ENCODE data around the gene NUDT22. TPM values are rescaled to one million over a fixed set of nuclear protein-coding genes. Genes with fewer than 3 reads are reported as not detected.

NUDT22 gene
- polyA plus RNA-seq, 1 donor (not counting 4 experiments of a cell fraction or from before 2014, with no cell fraction given), result 31.1 TPM

DNA sequence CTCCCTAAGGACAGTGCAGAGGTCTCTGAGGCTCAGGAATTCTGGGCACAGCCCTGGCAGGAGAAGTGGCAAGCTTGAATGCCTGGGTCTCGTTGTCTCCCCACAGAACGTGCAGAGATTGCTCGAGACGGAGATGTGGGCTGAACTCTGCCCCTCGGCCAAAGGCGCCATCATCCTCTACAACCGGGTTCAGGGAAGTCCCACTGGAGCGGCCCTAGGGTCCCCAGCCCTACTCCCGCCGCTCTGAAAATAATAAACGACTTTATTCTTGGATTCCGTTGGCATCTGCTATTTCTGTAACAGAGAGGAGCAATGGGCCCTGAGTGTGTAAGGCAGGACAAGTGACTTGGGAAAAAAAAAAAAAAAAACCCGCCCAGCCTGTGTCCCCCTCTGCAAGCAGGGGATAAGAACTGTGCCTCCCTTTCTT is 3.7 kb downstream of the NUDT22 start:
- Histone ChIP-seq H3K4me1 (ENCODE audit: control insufficient read depth, extremely low read depth, insufficient read depth, low read length) (peaks cover 48% of the 10 kb centered on the region), H3K9me1 (ENCODE audit: control insufficient read depth, extremely low read depth, insufficient read depth, low read length) (peaks cover 2% of the 10 kb centered on the region), H3K27me3 (ENCODE audit: control insufficient read depth, extremely low read depth, insufficient read depth, low read length) (no peaks in the 10 kb centered on the region), H4K20me1 (ENCODE audit: control insufficient read depth, extremely low read depth, insufficient read depth, low read length) (no peaks in the 10 kb centered on the region), H3K9ac (ENCODE audit: control insufficient read depth, extremely low read depth, insufficient read depth, low read length) (peak overlapping the region; percentile 88), H3K36me3 (ENCODE audit: control insufficient read depth in 2 of 2, extremely low read depth in 1 of 2, insufficient read depth in 2 of 2, low read length in 2 of 2) (peaks cover 3% of the 10 kb centered on the region in 2 experiments), H3K27ac (ENCODE audit: control insufficient read depth, insufficient read depth, low read length) (no peak overlapping the region), H3K4me3 (ENCODE audit: control insufficient read depth in 2 of 3, extremely low read depth in 1 of 3, insufficient read depth in 2 of 3, low read depth in 1 of 3, low read length in 3 of 3) (peak overlapping the region; percentile 48 to 81 (median 66)), H3K4me2 (ENCODE audit: control insufficient read depth, extremely low read depth, insufficient read depth, low read depth, low read length) (peak overlapping the region; percentile 78), H3K9me3 (ENCODE audit: control insufficient read depth, low read depth, low read length) (no peaks in the 10 kb centered on the region), H2AFZ (ENCODE audit: control insufficient read depth, low read length) (no peak overlapping the region), H3K79me2 (ENCODE audit: control insufficient read depth, insufficient read depth, low read length) (peaks cover 18% of the 10 kb centered on the region)
- no peak for DNase-seq (ENCODE audit: low read depth, low spot score)
- no peak for FAIRE-seq
- dilution Hi-C loops (cut with MboI; ENCODE audit: extremely low pct_ligation_motif_present, low sequenced_read_pairs), result no loop called here
- TF ChIP-seq, protein P1, sequence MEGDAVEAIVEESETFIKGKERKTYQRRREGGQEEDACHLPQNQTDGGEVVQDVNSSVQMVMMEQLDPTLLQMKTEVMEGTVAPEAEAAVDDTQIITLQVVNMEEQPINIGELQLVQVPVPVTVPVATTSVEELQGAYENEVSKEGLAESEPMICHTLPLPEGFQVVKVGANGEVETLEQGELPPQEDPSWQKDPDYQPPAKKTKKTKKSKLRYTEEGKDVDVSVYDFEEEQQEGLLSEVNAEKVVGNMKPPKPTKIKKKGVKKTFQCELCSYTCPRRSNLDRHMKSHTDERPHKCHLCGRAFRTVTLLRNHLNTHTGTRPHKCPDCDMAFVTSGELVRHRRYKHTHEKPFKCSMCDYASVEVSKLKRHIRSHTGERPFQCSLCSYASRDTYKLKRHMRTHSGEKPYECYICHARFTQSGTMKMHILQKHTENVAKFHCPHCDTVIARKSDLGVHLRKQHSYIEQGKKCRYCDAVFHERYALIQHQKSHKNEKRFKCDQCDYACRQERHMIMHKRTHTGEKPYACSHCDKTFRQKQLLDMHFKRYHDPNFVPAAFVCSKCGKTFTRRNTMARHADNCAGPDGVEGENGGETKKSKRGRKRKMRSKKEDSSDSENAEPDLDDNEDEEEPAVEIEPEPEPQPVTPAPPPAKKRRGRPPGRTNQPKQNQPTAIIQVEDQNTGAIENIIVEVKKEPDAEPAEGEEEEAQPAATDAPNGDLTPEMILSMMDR (optimal IDR thresholded peaks at IDR 0.05 in 1 of 3, IDR thresholded peaks at IDR 0.05 in 1 of 3, conservative IDR thresholded peaks at IDR 0.05 in 1 of 3; ENCODE audit: extremely low read depth in 1 of 3, insufficient read depth in 2 of 3, low read length in 3 of 3), result no peak
- TF ChIP-seq EZH2 (IDR thresholded peaks at IDR 0.05; ENCODE audit: low read length), result no peak

DNA sequence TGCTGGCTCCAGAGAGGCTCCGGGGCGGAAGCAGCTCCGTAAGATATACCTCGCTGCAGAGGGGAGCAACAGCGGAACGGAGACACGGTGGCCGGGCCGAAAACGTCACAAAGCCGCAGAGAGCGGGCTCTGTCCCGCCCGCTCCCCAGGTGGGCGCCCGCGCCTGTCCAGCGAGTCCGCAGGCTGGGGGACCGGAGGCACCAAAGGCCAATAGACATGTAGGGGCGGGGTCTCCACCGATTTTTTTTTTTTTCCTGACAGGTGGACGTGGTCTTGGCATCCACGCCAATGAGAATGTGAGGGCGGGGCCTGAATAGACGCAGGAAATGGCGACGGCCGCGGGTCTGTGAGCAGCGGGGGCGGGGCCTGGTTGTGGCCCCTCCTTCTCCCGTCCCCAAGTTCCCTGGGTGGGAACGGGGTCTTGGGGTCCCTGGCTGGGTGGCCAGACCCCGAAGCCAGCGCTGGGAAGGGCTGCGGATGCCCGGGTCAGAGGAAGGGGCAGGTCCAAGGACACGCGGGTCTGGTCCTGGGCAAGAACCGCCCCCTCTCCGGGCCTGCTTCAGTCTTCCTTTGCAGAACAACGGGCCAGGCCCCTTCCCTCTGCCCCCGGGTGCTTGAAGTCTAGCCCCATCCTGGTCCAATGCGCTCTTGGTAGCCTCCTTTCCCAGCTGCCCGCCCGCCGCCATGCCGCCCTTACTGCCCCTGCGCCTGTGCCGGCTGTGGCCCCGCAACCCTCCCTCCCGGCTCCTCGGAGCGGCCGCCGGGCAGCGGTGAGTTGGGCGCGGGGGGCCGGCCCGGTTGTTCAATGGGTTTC is 4.3 kb downstream of the NUDT22 start, which contains the start of gene DNAJC4:
TSS of gene DNAJC4 (plus strand) at position 378 of the 814 bp plus-strand sequence. CDS start at position 685, 307 bp downstream.
- Histone ChIP-seq H3K9ac (ENCODE audit: control insufficient read depth, extremely low read depth, insufficient read depth, low read length) (peak within 1 kb of the TSS; percentile 88), H3K79me2 (ENCODE audit: control insufficient read depth, insufficient read depth, low read length) (peaks cover 17% of the 10 kb centered on the region), H3K9me3 (ENCODE audit: control insufficient read depth, low read depth, low read length) (no peaks in the 10 kb centered on the region), H2AFZ (ENCODE audit: control insufficient read depth, low read length) (peak within 1 kb of the TSS; percentile 83), H3K27ac (ENCODE audit: control insufficient read depth, insufficient read depth, low read length) (peak within 1 kb of the TSS; percentile 70), H4K20me1 (ENCODE audit: control insufficient read depth, extremely low read depth, insufficient read depth, low read length) (no peaks in the 10 kb centered on the region), H3K4me3 (ENCODE audit: control insufficient read depth in 2 of 3, extremely low read depth in 1 of 3, insufficient read depth in 2 of 3, low read depth in 1 of 3, low read length in 3 of 3) (peak within 1 kb of the TSS; percentile 48 to 81 (median 66)), H3K36me3 (ENCODE audit: control insufficient read depth in 2 of 2, extremely low read depth in 1 of 2, insufficient read depth in 2 of 2, low read length in 2 of 2) (peaks cover 3% of the 10 kb centered on the region in 2 experiments), H3K27me3 (ENCODE audit: control insufficient read depth, extremely low read depth, insufficient read depth, low read length) (no peaks in the 10 kb centered on the region), H3K9me1 (ENCODE audit: control insufficient read depth, extremely low read depth, insufficient read depth, low read length) (peaks cover 2% of the 10 kb centered on the region), H3K4me2 (ENCODE audit: control insufficient read depth, extremely low read depth, insufficient read depth, low read depth, low read length) (peak within 1 kb of the TSS; percentile 78), H3K4me1 (ENCODE audit: control insufficient read depth, extremely low read depth, insufficient read depth, low read length) (peaks cover 50% of the 10 kb centered on the region)
- DNase-seq (ENCODE audit: low read depth, low spot score) (no peak), FAIRE-seq (no peak)
- dilution Hi-C loops (cut with MboI; ENCODE audit: extremely low pct_ligation_motif_present, low sequenced_read_pairs), result no loop called here
- TF ChIP-seq EZH2 (IDR thresholded peaks at IDR 0.05; ENCODE audit: low read length), result no peak
- TF ChIP-seq, protein P1 (optimal IDR thresholded peaks at IDR 0.05 in 1 of 3, IDR thresholded peaks at IDR 0.05 in 1 of 3, conservative IDR thresholded peaks at IDR 0.05 in 1 of 3; ENCODE audit: extremely low read depth in 1 of 3, insufficient read depth in 2 of 3, low read length in 3 of 3), result no peak
